Measurements from ENCODE around the gene UBA3.

DNA sequence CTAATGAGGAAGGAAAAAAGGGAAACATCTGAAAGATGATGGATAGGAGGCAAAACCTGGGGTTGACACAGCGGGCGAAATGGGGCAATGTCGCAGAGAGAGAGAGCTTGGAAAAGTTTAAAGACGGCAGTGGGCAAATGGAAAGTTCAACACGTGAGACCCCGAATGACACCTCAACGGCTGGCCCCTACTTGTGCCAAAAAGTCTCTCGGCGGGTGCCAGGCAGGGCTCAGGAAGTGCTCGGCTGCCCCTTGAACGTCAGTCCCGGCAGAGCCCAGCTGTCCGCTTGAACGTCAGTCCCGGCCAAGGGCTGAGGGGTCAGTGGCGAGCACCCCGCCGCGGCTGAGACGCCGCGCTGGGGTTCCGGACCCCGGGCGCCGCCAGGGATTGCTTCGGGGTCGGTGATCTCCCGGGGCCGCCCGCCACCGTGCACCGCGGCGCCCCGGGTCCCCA lies 67.3 kb downstream of the UBA3 start:
- TF ChIP-seq, protein P1, sequence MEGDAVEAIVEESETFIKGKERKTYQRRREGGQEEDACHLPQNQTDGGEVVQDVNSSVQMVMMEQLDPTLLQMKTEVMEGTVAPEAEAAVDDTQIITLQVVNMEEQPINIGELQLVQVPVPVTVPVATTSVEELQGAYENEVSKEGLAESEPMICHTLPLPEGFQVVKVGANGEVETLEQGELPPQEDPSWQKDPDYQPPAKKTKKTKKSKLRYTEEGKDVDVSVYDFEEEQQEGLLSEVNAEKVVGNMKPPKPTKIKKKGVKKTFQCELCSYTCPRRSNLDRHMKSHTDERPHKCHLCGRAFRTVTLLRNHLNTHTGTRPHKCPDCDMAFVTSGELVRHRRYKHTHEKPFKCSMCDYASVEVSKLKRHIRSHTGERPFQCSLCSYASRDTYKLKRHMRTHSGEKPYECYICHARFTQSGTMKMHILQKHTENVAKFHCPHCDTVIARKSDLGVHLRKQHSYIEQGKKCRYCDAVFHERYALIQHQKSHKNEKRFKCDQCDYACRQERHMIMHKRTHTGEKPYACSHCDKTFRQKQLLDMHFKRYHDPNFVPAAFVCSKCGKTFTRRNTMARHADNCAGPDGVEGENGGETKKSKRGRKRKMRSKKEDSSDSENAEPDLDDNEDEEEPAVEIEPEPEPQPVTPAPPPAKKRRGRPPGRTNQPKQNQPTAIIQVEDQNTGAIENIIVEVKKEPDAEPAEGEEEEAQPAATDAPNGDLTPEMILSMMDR (IDR thresholded peaks at IDR 0.05), result no peak
- peak; percentile 54 for TF ChIP-seq EZH2phosphoT487 (IDR thresholded peaks at IDR 0.05)

Data from neural progenitor cell (in vitro differentiated cells).